ENCODE data around the gene ZDHHC16. TPM values are rescaled to one million over a fixed set of nuclear protein-coding genes. Genes with fewer than 3 reads are reported as not detected.
"Not testable (repeated sequence)": the region's sequence is repeated elsewhere in the genome, so short reads cannot be mapped to it uniquely, and the experiment has no call there.

Gene ZDHHC16
- total and polyA plus RNA-seq, 12 donors = 13.4 to 49.6 (median 19.2) TPM

GRCh38 chr10:97474918-97475317 is 28.9 kb downstream of the ZDHHC16 start:
- TF ChIP-seq CTCF (IDR thresholded peaks at IDR 0.05) = no peak
- H3K36me3 ChIP-seq = peaks cover 0 to 100% (median 73%) of the 10 kb centered on the region in 9 donors
- intact Hi-C loops (cut with DNase I) = no loop called here

DNA sequence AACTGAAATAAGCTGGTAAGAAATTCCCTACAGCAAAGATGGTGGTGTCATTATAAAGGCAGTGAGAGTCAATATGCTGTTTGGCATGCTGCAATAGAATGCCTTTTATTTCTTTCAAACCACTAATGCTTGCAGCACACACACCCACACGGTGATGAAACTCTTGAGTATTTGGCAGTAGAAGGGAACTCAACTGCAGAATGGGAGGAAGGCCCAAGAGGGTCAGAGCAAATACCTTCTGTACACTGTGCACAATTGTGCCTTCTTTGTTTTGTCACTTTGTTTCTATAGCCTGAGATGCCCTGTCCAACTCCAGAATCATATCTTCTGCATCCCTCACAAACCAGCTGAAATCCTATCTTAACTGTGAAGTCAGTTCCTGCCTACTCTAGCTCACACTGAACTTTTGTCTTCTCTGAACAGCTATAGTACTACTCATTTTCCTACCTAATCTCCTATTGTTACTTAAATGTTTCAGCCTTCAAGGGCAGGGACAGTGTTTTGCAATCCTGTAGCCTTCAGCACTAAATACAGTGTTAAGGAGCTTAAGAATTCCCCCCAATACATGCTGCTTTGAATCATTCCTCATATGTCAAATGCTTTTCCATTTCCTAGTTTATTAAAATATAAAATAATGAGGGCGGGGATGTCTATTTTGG is 30.1 kb downstream of the ZDHHC16 start:
- ATAC-seq (peak in 4 of 8 donors; percentile 51 to 82 (median 64)), DNase-seq (no peak)
- H3K4me3 ChIP-seq = no peak overlapping the region
- intact Hi-C loops (cut with DNase I) = no loop called here
- no peaks in the 10 kb centered on the region for H3K9me3 ChIP-seq
- no peak overlapping the region for H3K27ac ChIP-seq
- H3K4me1 ChIP-seq = peaks cover 0 to 16% (median 0%) of the 10 kb centered on the region in 9 donors
- no peak for TF ChIP-seq CTCF (IDR thresholded peaks at IDR 0.05)
- no peaks in the 10 kb centered on the region for H3K27me3 ChIP-seq
- 67 to 76% methylated on average over 2 of the region's 2 CpGs for WGBS, 2 donors
- peaks cover 0 to 100% (median 74%) of the 10 kb centered on the region in 9 donors for H3K36me3 ChIP-seq

More at GRCh38 chr10:97474918-97475317, 28.9 kb downstream of the ZDHHC16 start:
- Histone ChIP-seq H3K9me3 (no peaks in the 10 kb centered on the region), H3K4me1 (peaks cover 0 to 16% (median 0%) of the 10 kb centered on the region in 9 donors), H3K27me3 (no peaks in the 10 kb centered on the region), H3K4me3 (no peak overlapping the region), H3K27ac (no peak overlapping the region)
- DNase-seq = no peak
- WGBS, 2 donors = 98 to 99% methylated on average over 4 of the region's 4 CpGs
- no peak for ATAC-seq

DNA sequence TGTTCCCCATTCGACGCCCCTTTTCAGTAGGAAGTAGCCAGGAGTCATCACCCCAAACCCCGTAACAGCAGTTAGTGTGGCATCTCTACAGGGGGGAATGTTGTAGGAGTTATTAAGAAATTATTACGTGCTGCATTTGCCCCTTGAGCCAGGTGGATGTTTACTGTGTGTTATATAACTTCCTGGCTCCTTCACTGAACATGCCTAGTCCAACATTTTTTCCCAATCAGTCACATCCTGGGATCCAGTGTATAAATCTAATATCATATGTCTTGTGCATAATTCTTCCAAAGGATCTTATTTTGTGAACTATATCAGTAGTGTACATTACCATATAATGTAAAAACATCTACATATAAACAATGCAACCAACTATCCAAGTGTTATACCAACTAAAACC is 33.4 kb downstream of the ZDHHC16 start:
- DNase-seq; H3K9me3 ChIP-seq; ATAC-seq; H3K4me3 ChIP-seq; intact Hi-C loops (cut with DNase I); H3K27me3 ChIP-seq; H3K27ac ChIP-seq: not testable (repeated sequence)
- Histone ChIP-seq H3K4me1 (peaks cover 0 to 29% (median 13%) of the 10 kb centered on the region in 9 donors), H3K36me3 (peaks cover 0 to 94% (median 55%) of the 10 kb centered on the region in 9 donors)
- WGBS, 2 donors = 92 to 94% methylated on average over 4 of the region's 4 CpGs

DNA sequence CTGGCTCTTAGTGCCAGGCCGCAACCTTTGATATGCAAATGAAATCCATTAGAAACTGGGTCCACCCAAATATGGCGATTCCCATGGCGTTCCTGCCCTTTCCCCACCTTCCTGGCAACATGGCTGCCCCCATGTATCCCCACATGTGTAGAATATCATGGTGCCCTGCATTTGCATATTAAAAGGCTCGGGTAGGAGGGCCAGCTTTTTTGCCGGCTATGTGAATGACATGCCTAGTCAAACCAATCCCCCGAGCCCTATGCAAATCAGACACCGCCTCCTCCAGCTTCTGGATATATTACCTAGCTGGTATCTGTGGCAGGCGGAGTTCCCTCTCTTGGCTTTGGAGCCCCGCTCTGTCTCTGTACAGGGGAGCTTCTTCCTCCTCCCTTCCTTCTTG is 34.0 kb downstream of the ZDHHC16 start:
- H3K36me3 ChIP-seq = peaks cover 0 to 94% (median 50%) of the 10 kb centered on the region in 9 donors
- peaks cover 0 to 29% (median 13%) of the 10 kb centered on the region in 9 donors for H3K4me1 ChIP-seq
- ATAC-seq = no peak
- DNase-seq = no peak
- H3K4me3 ChIP-seq = no peak overlapping the region
- no peaks in the 10 kb centered on the region for H3K27me3 ChIP-seq
- no peak for TF ChIP-seq CTCF (IDR thresholded peaks at IDR 0.05)
- intact Hi-C loops (cut with DNase I) = no loop called here
- H3K27ac ChIP-seq = no peak overlapping the region
- H3K9me3 ChIP-seq = no peaks in the 10 kb centered on the region
- 77 to 79% methylated on average over 9 of the region's 9 CpGs for WGBS, 2 donors

DNA sequence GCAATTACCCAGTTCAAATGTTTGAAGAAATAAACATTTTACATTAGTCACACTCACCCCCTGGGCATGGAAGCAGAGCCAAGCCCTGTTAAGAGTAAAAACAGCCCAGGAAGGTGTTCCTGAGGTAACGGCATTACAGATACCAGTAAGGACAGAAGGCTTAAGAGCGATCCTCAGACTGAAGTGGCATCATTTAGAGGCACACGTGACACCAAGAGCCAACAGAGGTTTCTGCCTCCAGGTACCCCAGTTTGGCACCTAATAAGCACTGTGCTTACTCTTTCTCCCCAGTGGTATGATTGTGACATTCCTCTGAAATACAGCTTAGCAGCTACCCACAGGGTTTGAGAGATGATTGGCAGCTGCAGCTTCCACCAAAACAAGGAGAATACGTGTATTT is 35.1 kb downstream of the ZDHHC16 start:
- Histone ChIP-seq H3K4me1 (peaks cover 0 to 32% (median 13%) of the 10 kb centered on the region in 9 donors), H3K9me3 (no peaks in the 10 kb centered on the region), H3K27me3 (no peaks in the 10 kb centered on the region), H3K36me3 (peaks cover 0 to 94% (median 40%) of the 10 kb centered on the region in 9 donors), H3K27ac (no peak overlapping the region), H3K4me3 (no peak overlapping the region)
- DNase-seq = no peak
- TF ChIP-seq CTCF (IDR thresholded peaks at IDR 0.05) = no peak
- no peak for ATAC-seq
- 81 to 83% methylated on average over 4 of the region's 4 CpGs for WGBS, 2 donors
- intact Hi-C loops (cut with DNase I) = no loop called here
